Loucy (cell line): Measurements from ENCODE around the gene SLC9A9.

Experiments used
- EZH2phosphoT487 ChIP-seq: fragments of 200-600 bp; IDR thresholded peaks from 2 replicates; pipeline ENCODE4 v1.6.1; 2018; ENCODE audit warnings: antibody characterized with exemption, mild to moderate bottlenecking, moderate library complexity, borderline replicate concordance
- TF ChIP-seq, protein P1 (sequence below): fragments of 200-600 bp; sonication (generic); conservative IDR thresholded peaks from 2 replicates; pipeline ENCODE4 v1.5.1; 2014; ENCODE audit warnings: mild to moderate bottlenecking, antibody characterized with exemption, low read length

DNA sequence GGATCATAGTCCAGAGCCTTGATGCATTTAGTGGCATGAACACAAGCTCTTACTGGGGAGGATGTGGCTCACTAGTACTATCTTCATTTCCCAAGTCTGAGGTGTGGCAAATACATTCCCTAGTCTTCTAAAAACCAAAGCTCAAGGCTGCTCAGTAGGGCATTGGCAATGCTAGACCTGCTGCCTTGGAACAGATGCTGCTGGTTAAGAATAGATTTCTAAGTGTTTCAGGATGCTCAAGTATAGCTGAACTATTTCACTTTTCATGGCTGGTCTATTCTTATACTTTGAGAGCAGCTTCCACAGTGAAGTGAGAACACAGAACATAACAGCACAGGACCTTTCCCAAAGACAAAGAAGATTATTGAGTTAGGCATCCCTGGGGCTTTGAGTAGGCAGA lies 549.9 kb downstream of the SLC9A9 start:
- TF ChIP-seq, protein P1, sequence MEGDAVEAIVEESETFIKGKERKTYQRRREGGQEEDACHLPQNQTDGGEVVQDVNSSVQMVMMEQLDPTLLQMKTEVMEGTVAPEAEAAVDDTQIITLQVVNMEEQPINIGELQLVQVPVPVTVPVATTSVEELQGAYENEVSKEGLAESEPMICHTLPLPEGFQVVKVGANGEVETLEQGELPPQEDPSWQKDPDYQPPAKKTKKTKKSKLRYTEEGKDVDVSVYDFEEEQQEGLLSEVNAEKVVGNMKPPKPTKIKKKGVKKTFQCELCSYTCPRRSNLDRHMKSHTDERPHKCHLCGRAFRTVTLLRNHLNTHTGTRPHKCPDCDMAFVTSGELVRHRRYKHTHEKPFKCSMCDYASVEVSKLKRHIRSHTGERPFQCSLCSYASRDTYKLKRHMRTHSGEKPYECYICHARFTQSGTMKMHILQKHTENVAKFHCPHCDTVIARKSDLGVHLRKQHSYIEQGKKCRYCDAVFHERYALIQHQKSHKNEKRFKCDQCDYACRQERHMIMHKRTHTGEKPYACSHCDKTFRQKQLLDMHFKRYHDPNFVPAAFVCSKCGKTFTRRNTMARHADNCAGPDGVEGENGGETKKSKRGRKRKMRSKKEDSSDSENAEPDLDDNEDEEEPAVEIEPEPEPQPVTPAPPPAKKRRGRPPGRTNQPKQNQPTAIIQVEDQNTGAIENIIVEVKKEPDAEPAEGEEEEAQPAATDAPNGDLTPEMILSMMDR: no peak
- no peak for TF ChIP-seq EZH2phosphoT487
